Measurements from ENCODE around the gene STXBP5.

DNA sequence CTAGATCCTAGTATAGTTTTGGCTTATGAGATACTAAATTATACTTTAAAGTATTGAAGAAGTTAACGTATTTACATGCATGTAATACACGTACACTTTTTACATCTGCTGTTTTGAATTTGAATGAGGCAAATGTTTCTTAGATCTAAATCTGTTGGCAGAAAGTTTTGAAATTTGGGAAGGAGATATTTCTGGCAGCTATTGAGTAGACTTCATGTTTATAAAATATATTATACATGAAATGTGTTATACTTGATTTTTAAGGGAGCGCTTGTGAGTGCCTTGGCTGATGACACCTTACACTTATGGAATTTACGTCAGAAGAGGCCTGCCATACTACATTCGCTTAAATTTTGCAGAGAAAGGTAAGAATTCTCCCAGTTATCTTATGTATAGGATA is 34.7 kb downstream of the STXBP5 start:
- TF ChIP-seq CTCF (IDR thresholded peaks at IDR 0.05; ENCODE audit: low read depth, low read length) (no peak), EZH2phosphoT487 (IDR thresholded peaks at IDR 0.05; ENCODE audit: low read depth) (no peak)
